ENCODE results near the gene WNT1. TPM values are rescaled to one million over a fixed set of nuclear protein-coding genes. Genes with fewer than 3 reads are reported as not detected.
A peak's percentile ranks its signal among the peaks of the same experiment; 100 is the strongest.

WNT1 gene
- total RNA-seq, 4 donors from 2014 or later: not detected

DNA sequence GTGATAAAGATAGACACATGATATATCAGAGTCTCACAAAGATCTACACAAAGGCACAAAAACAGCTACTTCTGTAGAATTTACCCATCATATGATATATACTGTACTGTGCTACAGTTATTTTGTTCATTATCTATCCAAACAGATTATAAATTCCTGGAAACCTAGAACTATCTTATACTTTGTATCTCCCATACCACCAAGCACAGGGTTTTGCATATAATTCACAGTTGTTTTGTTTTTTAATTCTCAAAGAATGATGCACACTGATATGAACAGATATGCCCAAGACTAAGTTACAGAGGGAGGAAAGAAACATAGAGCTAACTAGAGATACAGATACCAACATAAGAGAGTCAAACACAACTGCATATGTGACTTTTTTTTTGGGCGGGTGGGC, 37.1 kb downstream of the WNT1 start:
- in situ Hi-C loops (cut with MboI; ENCODE audit: low pct_ligation_motif_present in 1 of 4, low pct_unique_long_range_greater_than_20kb in 1 of 4, low sequenced_read_pairs in 3 of 4) (no loop called here), intact Hi-C loops (cut with DNase I; ENCODE audit: low total_unique reads) (no loop called here)
- no peak for DNase-seq
- Histone ChIP-seq H3K36me3 (peaks cover 0 to 23% (median 11%) of the 10 kb centered on the region in 4 donors), H3K27ac (no peak overlapping the region), H3K4me3 (no peak overlapping the region), H3K27me3 (no peaks in the 10 kb centered on the region), H3K9me3 (no peaks in the 10 kb centered on the region), H3K4me1 (peaks cover 8 to 22% (median 12%) of the 10 kb centered on the region in 4 donors)
- no peak for TF ChIP-seq POLR2A (IDR thresholded peaks at IDR 0.05)
- no peak for TF ChIP-seq EP300 (IDR thresholded peaks at IDR 0.05; ENCODE audit: low read depth)
- TF ChIP-seq CTCF (IDR thresholded peaks at IDR 0.05): no peak
- TF ChIP-seq POLR2AphosphoS5 (IDR thresholded peaks at IDR 0.05): no peak
- 96 to 100% methylated on average over 1 of the region's 1 CpG for WGBS, 2 donors (ENCODE audit: low coverage in 1 of 2)

DNA sequence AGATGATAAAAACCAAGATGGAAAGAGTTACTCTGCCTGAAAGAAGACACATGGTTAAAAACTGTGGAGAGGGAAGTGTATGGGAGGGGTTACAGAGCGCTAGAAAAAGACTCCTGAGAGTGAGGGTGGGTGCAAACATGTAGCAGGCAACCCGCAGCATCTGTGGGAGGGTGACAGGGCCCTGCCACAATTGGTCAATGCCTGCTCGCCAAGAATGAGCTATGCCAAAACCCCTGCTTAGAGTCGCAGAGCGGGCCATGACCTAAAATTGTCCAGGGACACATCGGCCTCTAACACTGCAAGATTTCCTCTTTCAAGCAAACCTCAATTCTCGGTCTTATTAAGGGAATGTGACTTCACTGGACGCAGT, 39.8 kb downstream of the WNT1 start:
- peak overlapping the region; percentile 54 to 99 (median 86) for H3K4me3 ChIP-seq
- peaks cover 8 to 22% (median 12%) of the 10 kb centered on the region in 4 donors for H3K4me1 ChIP-seq
- intact Hi-C loops (cut with DNase I; ENCODE audit: low total_unique reads) (no loop called here), in situ Hi-C loops (cut with MboI; ENCODE audit: low pct_ligation_motif_present in 1 of 4, low pct_unique_long_range_greater_than_20kb in 1 of 4, low sequenced_read_pairs in 3 of 4) (no loop called here)
- peak overlapping the region; percentile 86 to 99 (median 97) for H3K27ac ChIP-seq
- WGBS, 2 donors (ENCODE audit: low coverage in 1 of 2): 0 to 1% methylated on average over 2 to 8 of the region's 8 CpGs
- H3K27me3 ChIP-seq: no peaks in the 10 kb centered on the region
- DNase-seq: no peak
- no peaks in the 10 kb centered on the region for H3K9me3 ChIP-seq
- peaks cover 0 to 4% (median 1%) of the 10 kb centered on the region in 4 donors for H3K36me3 ChIP-seq
- TF ChIP-seq CTCF (IDR thresholded peaks at IDR 0.05) (no peak), EP300 (IDR thresholded peaks at IDR 0.05; ENCODE audit: low read depth) (no peak), POLR2A (IDR thresholded peaks at IDR 0.05) (no peak), POLR2AphosphoS5 (IDR thresholded peaks at IDR 0.05) (no peak)

GRCh38 chr12:49018261-49019119, 40.4 kb downstream of the WNT1 start, which contains the start of gene PRKAG1:
Gene PRKAG1, minus strand, starts transcription at chr12:49018776. Its CDS starts 36 bp downstream, at chr12:49018740.
- peak; percentile 96 for DNase-seq
- H3K27ac ChIP-seq: peak within 1 kb of the TSS; percentile 86 to 99 (median 97)
- H3K27me3 ChIP-seq: no peaks in the 10 kb centered on the region
- peaks cover 0 to 5% (median 0%) of the 10 kb centered on the region in 4 donors for H3K36me3 ChIP-seq
- H3K9me3 ChIP-seq: no peaks in the 10 kb centered on the region
- in situ Hi-C loops (cut with MboI; ENCODE audit: low pct_ligation_motif_present in 1 of 4, low pct_unique_long_range_greater_than_20kb in 1 of 4, low sequenced_read_pairs in 3 of 4): no loop called here
- WGBS, 2 donors (ENCODE audit: low coverage in 1 of 2): 0% methylated on average over 3 to 58 of the region's 59 CpGs
- TF ChIP-seq EP300 (IDR thresholded peaks at IDR 0.05; ENCODE audit: low read depth) (peak; percentile 33), POLR2AphosphoS5 (IDR thresholded peaks at IDR 0.05) (peak; percentile 97 to 99 (median 98)), POLR2A (IDR thresholded peaks at IDR 0.05) (peak; percentile 95), CTCF (IDR thresholded peaks at IDR 0.05) (peak in 3 of 5 experiments; percentile 33 to 55 (median 45))
- peak within 1 kb of the TSS; percentile 54 to 99 (median 86) for H3K4me3 ChIP-seq
- intact Hi-C loops (cut with DNase I; ENCODE audit: low total_unique reads): no loop called here
- peaks cover 8 to 22% (median 12%) of the 10 kb centered on the region in 4 donors for H3K4me1 ChIP-seq

GRCh38 chr12:49019120-49019430, 41.0 kb downstream of the WNT1 start:
- TF ChIP-seq POLR2AphosphoS5 (IDR thresholded peaks at IDR 0.05): no peak
- no peak for TF ChIP-seq CTCF (IDR thresholded peaks at IDR 0.05)
- TF ChIP-seq EP300 (IDR thresholded peaks at IDR 0.05; ENCODE audit: low read depth): no peak
- TF ChIP-seq POLR2A (IDR thresholded peaks at IDR 0.05): no peak
- Histone ChIP-seq H3K36me3 (peaks cover 0 to 6% (median 0%) of the 10 kb centered on the region in 4 donors), H3K27ac (peak overlapping the region; percentile 86 to 99 (median 97)), H3K9me3 (no peaks in the 10 kb centered on the region), H3K27me3 (no peaks in the 10 kb centered on the region), H3K4me3 (peak overlapping the region; percentile 54 to 99 (median 86)), H3K4me1 (peaks cover 8 to 22% (median 12%) of the 10 kb centered on the region in 4 donors)
- DNase-seq: no peak
- WGBS, 2 donors (ENCODE audit: low coverage in 1 of 2): 0 to 4% methylated on average over 7 to 8 of the region's 8 CpGs
- in situ Hi-C loops (cut with MboI; ENCODE audit: low pct_ligation_motif_present in 1 of 4, low pct_unique_long_range_greater_than_20kb in 1 of 4, low sequenced_read_pairs in 3 of 4): no loop called here
- intact Hi-C loops (cut with DNase I; ENCODE audit: low total_unique reads): no loop called here

All from transverse colon (tissue), 4 donors.